OCI-LY3 (cell line): ENCODE data around the gene LMX1A.

Source experiments
- H2AFZ ChIP-seq: fragments of 200-600, 300-600 bp; shearing (Covaris generic); 2 replicates; pipeline ENCODE4 v1.6.0; 2014; ENCODE audit warnings: antibody characterized with exemption, low read depth, low read length
- H3K27ac ChIP-seq: fragments of 200-600, 300-600 bp; sonication (generic); 2 replicates; pipeline ENCODE4 v1.5.1; 2014; ENCODE audit warnings: mild to moderate bottlenecking, low read length, moderate library complexity, mixed read lengths
- H3K27me3 ChIP-seq: fragments of 200-600, 300-600 bp; sonication (generic); 2 replicates; pipeline ENCODE4 v1.6.1; 2014; ENCODE audit warnings: low read depth, low read length, mixed read lengths
- H3K36me3 ChIP-seq: fragments of 200-600, 300-600 bp; sonication (generic); replicated peaks from 2 replicates; pipeline ENCODE3; 2014; ENCODE audit warnings: low read depth, low read length, mixed read lengths
- H3K4me1 ChIP-seq: fragments of 300-600, 200-600 bp; sonication (generic); 2 replicates; pipeline ENCODE4 v1.6.1; 2014; ENCODE audit warnings: low read length, mixed read lengths
- H3K4me2 ChIP-seq: fragments of 200-600, 300-600 bp; sonication (generic); 2 replicates; pipeline ENCODE4 v1.6.1; 2014; ENCODE audit warnings: low read length, mixed read lengths
- H3K4me3 ChIP-seq: fragments of 300-600, 200-600 bp; sonication (generic); 2 replicates; pipeline ENCODE4 v1.5.1; 2014; ENCODE audit warnings: antibody characterized with exemption, mild to moderate bottlenecking, low read length, moderate library complexity
- H3K79me2 ChIP-seq: fragments of 300-600, 200-600 bp; shearing (Covaris generic); 2 replicates; pipeline ENCODE4 v1.6.1; 2014; ENCODE audit warnings: mild to moderate bottlenecking, low read length, mixed read lengths
- H3K9ac ChIP-seq: fragments of 300-600, 200-600 bp; shearing (Covaris generic); 2 replicates; pipeline ENCODE4 v1.6.0; 2014; ENCODE audit warnings: mild to moderate bottlenecking, low read length, moderate library complexity
- H3K9me3 ChIP-seq: fragments of 200-600, 300-600 bp; shearing (Covaris generic); 2 replicates; pipeline ENCODE4 v1.6.1; 2014; ENCODE audit warnings: low read length, mixed read lengths; ENCODE audit not compliant: insufficient read depth
- H4K20me1 ChIP-seq: fragments of 200-600, 300-600 bp; sonication (generic); 2 replicates; pipeline ENCODE4 v1.6.1; 2016; ENCODE audit warnings: low read length, mixed read lengths; ENCODE audit not compliant: insufficient read depth
- CTCF ChIP-seq: fragments of 200-600, 300-600 bp; sonication (generic); IDR thresholded peaks from 2 replicates; pipeline ENCODE4 v1.5.1; 2014; ENCODE audit warnings: antibody characterized with exemption, low read length, low read depth
- EZH2phosphoT487 ChIP-seq: fragments of 200-600 bp; shearing (Covaris generic); IDR thresholded peaks from 2 replicates; pipeline ENCODE4 v1.6.1; 2018; ENCODE audit warnings: antibody characterized with exemption, mixed run types, low read depth

Gene LMX1A

DNA sequence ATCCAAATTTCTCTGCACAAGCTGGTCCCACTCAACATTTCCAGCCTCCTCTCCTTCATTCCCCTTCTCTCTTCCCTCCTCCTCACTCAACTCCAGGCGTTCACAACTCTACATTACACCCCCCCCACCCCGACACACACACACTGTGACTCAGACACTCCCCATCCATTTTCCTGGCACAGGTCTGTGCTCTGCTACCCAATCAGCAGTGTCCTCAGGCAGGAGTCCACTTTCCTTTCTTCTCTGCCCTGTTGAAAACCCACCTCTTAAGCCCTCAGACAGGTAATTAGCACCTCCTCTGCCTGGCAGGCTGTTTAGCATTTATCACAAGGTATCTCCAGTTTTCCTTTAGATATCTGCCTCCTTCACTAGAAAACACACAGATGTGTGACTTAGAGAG, 8.8 kb upstream of the LMX1A start:
- TF ChIP-seq EZH2phosphoT487: no peak
- TF ChIP-seq CTCF: no peak
- Histone ChIP-seq H3K27me3 (peaks cover 57% of the 10 kb centered on the region), H3K27ac (no peak overlapping the region), H3K79me2 (no peaks in the 10 kb centered on the region), H4K20me1 (no peaks in the 10 kb centered on the region), H3K4me2 (no peak overlapping the region), H3K36me3 (no peaks in the 10 kb centered on the region), H3K4me3 (no peak overlapping the region), H3K9me3 (no peaks in the 10 kb centered on the region), H3K4me1 (no peaks in the 10 kb centered on the region), H2AFZ (no peak overlapping the region), H3K9ac (no peak overlapping the region)

- H3K4me2 ChIP-seq: no peak overlapping the region
Observed at GRCh38 chr1:165364568-165365133, 8.1 kb upstream of the LMX1A start.

DNA sequence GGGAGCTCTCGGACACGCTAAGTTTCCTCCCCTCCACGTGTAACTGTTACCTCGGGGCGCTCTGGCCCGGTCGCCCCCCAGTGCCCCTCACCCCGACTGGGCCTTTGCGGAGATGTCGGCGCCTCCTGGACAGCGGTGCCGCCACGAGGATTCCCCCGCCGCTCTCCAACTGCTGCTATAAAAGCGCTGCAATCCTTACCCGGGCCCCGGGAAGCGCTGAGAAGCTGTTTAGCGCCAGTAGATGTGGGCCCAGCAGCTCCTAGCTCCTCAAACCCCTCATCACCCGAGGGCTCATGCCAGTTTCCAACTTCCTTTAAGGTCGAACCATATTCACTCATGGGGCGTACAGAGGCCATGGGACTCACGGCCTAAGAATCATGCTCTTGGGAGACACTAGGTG, 361 bp upstream of the LMX1A start:
- Histone ChIP-seq H3K4me3 (no peak overlapping the region), H3K9ac (no peak overlapping the region), H3K9me3 (no peaks in the 10 kb centered on the region), H3K79me2 (no peaks in the 10 kb centered on the region), H3K27me3 (peaks cover 17% of the 10 kb centered on the region), H3K4me1 (no peaks in the 10 kb centered on the region), H3K27ac (no peak overlapping the region), H2AFZ (no peak overlapping the region), H3K4me2 (no peak overlapping the region), H4K20me1 (no peaks in the 10 kb centered on the region), H3K36me3 (no peaks in the 10 kb centered on the region)
- TF ChIP-seq EZH2phosphoT487 (no peak), CTCF (no peak)

More at GRCh38 chr1:165364568-165365133, 8.1 kb upstream of the LMX1A start:
- no peak overlapping the region for H2AFZ ChIP-seq
- no peak overlapping the region for H3K9ac ChIP-seq
- H3K4me3 ChIP-seq: no peak overlapping the region
- no peaks in the 10 kb centered on the region for H3K36me3 ChIP-seq
- H3K9me3 ChIP-seq: no peaks in the 10 kb centered on the region
- no peak overlapping the region for H3K27ac ChIP-seq
- no peak for TF ChIP-seq CTCF
- TF ChIP-seq EZH2phosphoT487: no peak
- H3K4me1 ChIP-seq: no peaks in the 10 kb centered on the region
- no peaks in the 10 kb centered on the region for H4K20me1 ChIP-seq
- H3K79me2 ChIP-seq: no peaks in the 10 kb centered on the region
- H3K27me3 ChIP-seq: peaks cover 62% of the 10 kb centered on the region

DNA sequence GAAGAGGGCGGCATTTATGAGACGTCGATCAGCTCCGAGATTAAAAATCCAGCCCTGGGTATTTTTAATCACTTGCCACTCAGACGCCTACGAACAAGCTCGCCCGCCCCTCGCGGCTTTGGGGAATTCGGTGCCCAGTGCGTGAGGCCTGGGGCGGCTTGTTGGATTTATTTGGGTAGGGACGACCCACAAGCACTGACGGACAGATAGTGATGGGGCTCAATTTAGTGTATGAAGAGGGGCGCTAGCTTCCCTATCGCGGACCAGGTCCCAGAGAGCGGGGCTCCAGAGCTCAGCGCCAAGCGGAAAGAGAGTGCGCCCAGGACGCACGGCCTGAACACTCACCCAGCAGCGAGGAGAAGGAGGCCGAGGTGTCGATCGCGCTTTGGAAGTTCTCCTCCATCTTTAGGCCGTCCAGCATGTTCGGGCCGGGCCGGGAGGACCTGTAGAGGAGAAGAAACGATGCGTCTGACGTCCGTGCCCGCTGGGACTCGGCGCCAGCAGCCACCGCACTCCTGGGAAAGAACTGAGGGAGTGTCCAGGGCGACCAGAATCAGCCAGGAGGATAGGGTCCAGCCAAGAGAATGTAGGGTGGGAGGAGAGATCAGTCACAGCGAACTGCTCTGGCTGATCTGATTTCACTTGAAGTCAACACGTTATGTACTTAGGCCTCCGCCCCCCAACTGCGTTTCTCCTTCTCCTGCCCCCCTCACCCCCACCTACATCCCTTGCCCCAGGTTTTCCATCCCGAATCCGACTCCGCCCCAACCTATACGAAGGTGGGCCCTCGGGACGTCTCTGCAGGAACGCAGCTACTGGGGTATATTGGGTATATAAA, 1.2 kb downstream of the LMX1A start:
- Histone ChIP-seq H3K27ac (no peak overlapping the region), H3K36me3 (no peaks in the 10 kb centered on the region), H3K4me2 (no peak overlapping the region), H3K4me3 (no peak overlapping the region), H2AFZ (no peak overlapping the region), H3K9me3 (no peaks in the 10 kb centered on the region), H3K4me1 (no peaks in the 10 kb centered on the region), H3K9ac (no peak overlapping the region), H3K27me3 (peaks cover 25% of the 10 kb centered on the region), H3K79me2 (no peaks in the 10 kb centered on the region), H4K20me1 (no peaks in the 10 kb centered on the region)
- TF ChIP-seq CTCF (no peak), EZH2phosphoT487 (no peak)
